H9 (cell line): ENCODE data around the gene TSPAN18. TPM values are rescaled to one million over a fixed set of nuclear protein-coding genes. Genes with fewer than 3 reads are reported as not detected.

Experiments
- DNase-seq: peaks from one replicate; pipeline ENCODE4 v3.0.0-alpha.2; 2017
- H2AFZ ChIP-seq: one replicate; pipeline ENCODE4 v1.6.1; 2013; ENCODE audit warnings: mild to moderate bottlenecking, low read length, control low read depth, moderate library complexity
- H2AK5ac ChIP-seq: 2 replicates; pipeline ENCODE4 v1.6.1; 2013; ENCODE audit warnings: low read length, control low read depth, mixed read lengths; ENCODE audit not compliant: insufficient read length
- H2BK120ac ChIP-seq: one replicate; pipeline ENCODE4 v1.6.1; 2013; ENCODE audit warnings: low read depth, mild to moderate bottlenecking, low read length, control low read depth, inconsistent platforms; ENCODE audit not compliant: poor library complexity, severe bottlenecking
- H2BK12ac ChIP-seq: 2 replicates; pipeline ENCODE4 v1.6.1; 2013; ENCODE audit warnings: low read length, control low read depth, mixed read lengths, low read depth; ENCODE audit not compliant: insufficient read length
- H2BK15ac ChIP-seq: 2 replicates; pipeline ENCODE4 v1.6.1; 2013; ENCODE audit warnings: low read depth, low read length, control low read depth
- H2BK20ac ChIP-seq: one replicate; pipeline ENCODE4 v1.6.1; 2013; ENCODE audit warnings: low read depth, mild to moderate bottlenecking, low read length, control low read depth, inconsistent platforms; ENCODE audit not compliant: poor library complexity, severe bottlenecking
- H2BK5ac ChIP-seq: 2 replicates; pipeline ENCODE4 v1.6.1; 2013; ENCODE audit warnings: low read length, control low read depth, mixed read lengths; ENCODE audit not compliant: insufficient read length
- H3K14ac ChIP-seq: 2 replicates; pipeline ENCODE4 v1.6.1; 2013; ENCODE audit warnings: low read length, control low read depth; ENCODE audit not compliant: insufficient read depth
- H3K18ac ChIP-seq: 2 replicates; pipeline ENCODE4 v1.6.1; 2013; ENCODE audit warnings: low read depth, mild to moderate bottlenecking, mixed read lengths, low read length, control low read depth; ENCODE audit not compliant: insufficient read length
- H3K23ac ChIP-seq: 2 replicates; pipeline ENCODE4 v1.6.1; 2013; ENCODE audit warnings: low read length, control low read depth, mixed read lengths, low read depth; ENCODE audit not compliant: insufficient read length
- H3K23me2 ChIP-seq: 2 replicates; pipeline ENCODE4 v1.6.1; 2013; ENCODE audit warnings: low read depth, mild to moderate bottlenecking, mixed read lengths, low read length, control low read depth; ENCODE audit not compliant: insufficient read length, poor library complexity, severe bottlenecking
- H3K27ac ChIP-seq: 2 replicates; pipeline ENCODE4 v1.5.1; 2013; ENCODE audit warnings: low read length, control low read depth, mixed read lengths, low read depth; ENCODE audit not compliant: insufficient read length
- H3K27me3 ChIP-seq: 2 replicates; pipeline ENCODE4 v1.6.1; 2013; ENCODE audit warnings: low read length, control low read depth, inconsistent platforms; ENCODE audit not compliant: insufficient read depth
- H3K4ac ChIP-seq: 2 replicates; pipeline ENCODE4 v1.6.1; 2013; ENCODE audit warnings: low read depth, mild to moderate bottlenecking, control low read depth, inconsistent platforms, low read length, moderate library complexity
- H3K4me1 ChIP-seq: 2 replicates; pipeline ENCODE4 v1.6.1; 2013; ENCODE audit warnings: low read length, control low read depth, inconsistent platforms; ENCODE audit not compliant: insufficient read depth
- H3K4me2 ChIP-seq: 2 replicates; pipeline ENCODE4 v1.6.1; 2013; ENCODE audit warnings: low read length, control low read depth, mixed read lengths; ENCODE audit not compliant: insufficient read length, insufficient read depth
- H3K56ac ChIP-seq: 2 replicates; pipeline ENCODE4 v1.6.1; 2013; ENCODE audit warnings: low read depth, mild to moderate bottlenecking, mixed read lengths, low read length, control low read depth; ENCODE audit not compliant: insufficient read length
- H3K79me1 ChIP-seq: 2 replicates; pipeline ENCODE4 v1.6.1; 2013; ENCODE audit warnings: low read depth, mild to moderate bottlenecking, moderate library complexity, low read length, control low read depth, inconsistent platforms; ENCODE audit not compliant: insufficient read depth, poor library complexity, severe bottlenecking
- H3K79me2 ChIP-seq: 2 replicates; pipeline ENCODE4 v1.6.1; 2013; ENCODE audit warnings: low read length, control low read depth, inconsistent platforms; ENCODE audit not compliant: insufficient read depth
- H3K9ac ChIP-seq: 2 replicates; pipeline ENCODE4 v1.6.1; 2013; ENCODE audit warnings: low read length, control low read depth, mixed read lengths; ENCODE audit not compliant: insufficient read length; ENCODE audit errors: extremely low read depth
- H3K9me3 ChIP-seq: one replicate; pipeline ENCODE4 v1.6.1; 2013; ENCODE audit warnings: low read depth, low read length, inconsistent platforms; ENCODE audit not compliant: control insufficient read depth
- H3T11ph ChIP-seq: one replicate; pipeline ENCODE4 v1.6.1; 2013; ENCODE audit warnings: mild to moderate bottlenecking, low read length, control low read depth, inconsistent platforms
- H4K20me1 ChIP-seq: one replicate; pipeline ENCODE4 v1.6.1; 2013; ENCODE audit not compliant: control insufficient read depth, insufficient read length, insufficient read depth
- H4K5ac ChIP-seq: 2 replicates; pipeline ENCODE4 v1.6.1; 2013; ENCODE audit warnings: low read depth, mild to moderate bottlenecking, mixed read lengths, low read length, control low read depth; ENCODE audit not compliant: insufficient read length
- H4K8ac ChIP-seq: replicated peaks from 2 replicates; pipeline ENCODE4 v1.6.1; 2013; ENCODE audit warnings: low read length, control low read depth, mixed read lengths, low read depth; ENCODE audit not compliant: insufficient read length
- H4K91ac ChIP-seq: 2 replicates; pipeline ENCODE4 v1.6.1; 2013; ENCODE audit warnings: low read depth, mild to moderate bottlenecking, moderate library complexity, mixed read lengths, low read length, control low read depth; ENCODE audit not compliant: insufficient read length
- H3K27ac Mint-ChIP-seq, 3 experiments: 2 replicates in 2 of 3; 3 replicates in 1 of 3; pipeline ENCODE4 v1.8.0; 2020 to 2021; ENCODE audit warnings: mixed read lengths in 3 of 3, mild to moderate bottlenecking in 1 of 3, moderate library complexity in 1 of 3
- H3K27me3 Mint-ChIP-seq: 2 replicates; pipeline ENCODE4 v1.8.0; 2021; ENCODE audit warnings: low read depth, mild to moderate bottlenecking, moderate library complexity, mixed read lengths
- H3K36me3 Mint-ChIP-seq, 3 experiments: 2 replicates in 2 of 3; 3 replicates in 1 of 3; pipeline ENCODE4 v1.8.0; 2020 to 2021; ENCODE audit warnings: low read depth in 3 of 3, mixed read lengths in 3 of 3; ENCODE audit not compliant: insufficient read depth in 1 of 3
- H3K4me1 Mint-ChIP-seq, 2 experiments: 2 replicates each; pipeline ENCODE4 v1.8.0; 2020; ENCODE audit warnings: mixed read lengths in 2 of 2
- H3K4me3 Mint-ChIP-seq, 2 experiments: 2 replicates in 1 of 2; 3 replicates in 1 of 2; pipeline ENCODE4 v1.8.0; 2020 to 2021; ENCODE audit warnings: mild to moderate bottlenecking in 2 of 2, mixed read lengths in 2 of 2, moderate library complexity in 1 of 2
- H3K9me3 Mint-ChIP-seq, 2 experiments: 2 replicates in 1 of 2; 3 replicates in 1 of 2; pipeline ENCODE4 v1.8.0; 2020; ENCODE audit warnings: mild to moderate bottlenecking in 2 of 2, mixed read lengths in 2 of 2, moderate library complexity in 1 of 2
- WGBS: extraction: QIAGEN DNeasy Blood & Tissue Kit; methylation state at CpG from one replicate; pipeline ENCODE4 v1.1.7; 2013; ENCODE audit warnings: missing lambda C conversion rate, low lambda C conversion rate, mixed read lengths; ENCODE audit not compliant: insufficient read length; ENCODE audit errors: extremely low coverage; 5-methylcytosine and 5-hydroxymethylcytosine counted together
- total RNA-seq: library from RNA; stranded (reverse); gene quantifications from 2 replicates; pipeline ENCODE4 v1.2.1, GENCODE V29; 2021
- TF ChIP-seq, protein P1 (sequence below): fragments of 200-600 bp; sonication (generic); conservative IDR thresholded peaks from 3 replicates; pipeline ENCODE4 v1.8.0; 2021; ENCODE audit warnings: antibody characterized with exemption, mild to moderate bottlenecking

The TSPAN18 gene
- total RNA-seq, 1 experiment from 2014 or later, result 25.3 TPM

DNA sequence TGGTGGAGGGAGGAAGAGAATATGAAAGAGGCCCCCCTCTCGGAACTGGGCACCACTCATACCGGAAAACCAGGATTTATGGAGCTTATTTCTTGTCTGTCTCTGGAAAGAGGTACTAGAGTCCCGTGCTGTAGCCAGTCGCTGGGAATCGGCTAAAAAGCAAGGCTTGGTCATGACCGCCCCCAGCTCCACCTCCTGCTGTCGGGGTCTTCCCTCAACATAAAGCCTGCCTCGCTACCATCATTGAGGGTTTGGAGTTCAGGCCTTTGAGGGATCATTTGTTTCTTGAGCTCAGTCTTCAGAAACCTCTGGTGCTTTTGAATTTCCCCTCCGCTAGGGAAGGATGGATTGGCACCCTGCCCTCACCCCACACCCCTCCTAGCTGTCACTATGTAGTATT lies 97.1 kb downstream of the TSPAN18 start:
- H3K18ac ChIP-seq, result no peak overlapping the region
- Mint-ChIP-seq H3K4me3 (peak overlapping the region in 1 of 2 experiments; percentile 58; a peak in 2 of 5 replicates), H3K4me1 (peaks cover 40 to 45% of the 10 kb centered on the region in 2 experiments)

More for the DNA sequence above, 97.1 kb downstream of the TSPAN18 start:
- no peak overlapping the region for H2AK5ac ChIP-seq
- H3K9me3 ChIP-seq, result no peaks in the 10 kb centered on the region
- H3K27me3 Mint-ChIP-seq, result peaks cover 53% of the 10 kb centered on the region
- H4K20me1 ChIP-seq, result no peaks in the 10 kb centered on the region
- H3K56ac ChIP-seq, result no peak overlapping the region
- no peak overlapping the region for H3T11ph ChIP-seq
- TF ChIP-seq, protein P1, sequence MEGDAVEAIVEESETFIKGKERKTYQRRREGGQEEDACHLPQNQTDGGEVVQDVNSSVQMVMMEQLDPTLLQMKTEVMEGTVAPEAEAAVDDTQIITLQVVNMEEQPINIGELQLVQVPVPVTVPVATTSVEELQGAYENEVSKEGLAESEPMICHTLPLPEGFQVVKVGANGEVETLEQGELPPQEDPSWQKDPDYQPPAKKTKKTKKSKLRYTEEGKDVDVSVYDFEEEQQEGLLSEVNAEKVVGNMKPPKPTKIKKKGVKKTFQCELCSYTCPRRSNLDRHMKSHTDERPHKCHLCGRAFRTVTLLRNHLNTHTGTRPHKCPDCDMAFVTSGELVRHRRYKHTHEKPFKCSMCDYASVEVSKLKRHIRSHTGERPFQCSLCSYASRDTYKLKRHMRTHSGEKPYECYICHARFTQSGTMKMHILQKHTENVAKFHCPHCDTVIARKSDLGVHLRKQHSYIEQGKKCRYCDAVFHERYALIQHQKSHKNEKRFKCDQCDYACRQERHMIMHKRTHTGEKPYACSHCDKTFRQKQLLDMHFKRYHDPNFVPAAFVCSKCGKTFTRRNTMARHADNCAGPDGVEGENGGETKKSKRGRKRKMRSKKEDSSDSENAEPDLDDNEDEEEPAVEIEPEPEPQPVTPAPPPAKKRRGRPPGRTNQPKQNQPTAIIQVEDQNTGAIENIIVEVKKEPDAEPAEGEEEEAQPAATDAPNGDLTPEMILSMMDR, result no peak
- no CpG with 5 or more reads among the region's 9 CpGs for WGBS
- no peak overlapping the region for H4K8ac ChIP-seq
- H3K27ac ChIP-seq, result no peak overlapping the region
- no peak overlapping the region for H3K4ac ChIP-seq
- peaks cover 5 to 9% of the 10 kb centered on the region in 2 experiments for H3K9me3 Mint-ChIP-seq
- peak overlapping the region; percentile 24 for H3K4me2 ChIP-seq
- no peak overlapping the region for H2BK20ac ChIP-seq
- H3K79me2 ChIP-seq, result no peaks in the 10 kb centered on the region
- DNase-seq, result peak; percentile 35
- H2BK120ac ChIP-seq, result no peak overlapping the region
- no peak overlapping the region for H2BK5ac ChIP-seq
- H3K27me3 ChIP-seq, result no peaks in the 10 kb centered on the region
- no peak overlapping the region; the same call in 1 of the 2 replicates for H3K14ac ChIP-seq
- no peak overlapping the region for H4K5ac ChIP-seq
- no peak overlapping the region for H3K23ac ChIP-seq
- no peaks in the 10 kb centered on the region for H3K23me2 ChIP-seq
- no peaks in the 10 kb centered on the region for H3K79me1 ChIP-seq
- H2AFZ ChIP-seq, result no peak overlapping the region
- peak overlapping the region; percentile 81 to 97 (median 94) for H3K27ac Mint-ChIP-seq
- H2BK12ac ChIP-seq, result no peak overlapping the region
- no peak overlapping the region for H2BK15ac ChIP-seq
- H3K9ac ChIP-seq, result no peak overlapping the region
- peaks cover 12% of the 10 kb centered on the region; the same call in 1 of the 2 replicates for H3K4me1 ChIP-seq
- H3K36me3 Mint-ChIP-seq, result peaks cover 3 to 7% (median 5%) of the 10 kb centered on the region in 3 experiments; a peak in 2 of 7 replicates
- H4K91ac ChIP-seq, result no peak overlapping the region
